GM12892 (cell line): ENCODE results near the gene ASB2.

Source experiments
- DNase-seq: peaks from one replicate; pipeline ENCODE4 v3.0.0; 2011; ENCODE audit not compliant: insufficient read length
- FAIRE-seq: peaks from 2 replicates; lab custom pipeline; 2011; peaks lifted over from hg19 to GRCh38; lab: Jason Lieb, UNC
- POLR2A ChIP-seq: IDR thresholded peaks from 2 replicates; pipeline ENCODE4 v1.6.1; 2011; ENCODE audit warnings: low read depth, low read length, control low read depth
- POLR2AphosphoS5 ChIP-seq: IDR thresholded peaks from 2 replicates; pipeline ENCODE4 v1.6.1; 2011; ENCODE audit warnings: low read depth, low read length, control low read depth
- TAF1 ChIP-seq: IDR thresholded peaks from 2 replicates; pipeline ENCODE4 v1.6.1; 2011; ENCODE audit warnings: low read depth, mild to moderate bottlenecking, control low read depth, low read length, borderline replicate concordance

ASB2 gene

GRCh38 chr14:93891756-93892504 lies 84.4 kb downstream of the ASB2 start:
- DNase-seq: no peak
- no peak for FAIRE-seq
- TF ChIP-seq POLR2AphosphoS5: no peak
- no peak for TF ChIP-seq POLR2A
- TF ChIP-seq TAF1: no peak

GRCh38 chr14:93889739-93890483 lies 86.5 kb downstream of the ASB2 start:
- FAIRE-seq: no peak
- no peak for DNase-seq
- TF ChIP-seq TAF1 (no peak), POLR2AphosphoS5 (no peak), POLR2A (no peak)

GRCh38 chr14:93888995-93889394 lies 87.4 kb downstream of the ASB2 start:
- no peak for FAIRE-seq
- TF ChIP-seq TAF1: no peak
- TF ChIP-seq POLR2A: no peak
- no peak for TF ChIP-seq POLR2AphosphoS5

GRCh38 chr14:93884950-93885349 lies 91.4 kb downstream of the ASB2 start:
- FAIRE-seq: no peak
- TF ChIP-seq POLR2AphosphoS5 (no peak), TAF1 (no peak), POLR2A (no peak)
- no peak for DNase-seq

More at GRCh38 chr14:93888995-93889394, 87.4 kb downstream of the ASB2 start:
- no peak for DNase-seq
